Measurements from ENCODE around the gene CLSTN2. TPM values are rescaled to one million over a fixed set of nuclear protein-coding genes. Genes with fewer than 3 reads are reported as not detected.

CLSTN2 gene
- total RNA-seq, 1 donor from 2014 or later: 80.9 TPM

- Mint-ChIP-seq H3K4me3 (ENCODE audit: unreplicated experiment) (no peak overlapping the region), H3K27ac (ENCODE audit: unreplicated experiment) (no peak overlapping the region), H3K36me3 (ENCODE audit: low read depth, unreplicated experiment) (no peaks in the 10 kb centered on the region), H3K4me1 (ENCODE audit: low read depth, unreplicated experiment) (no peaks in the 10 kb centered on the region), H3K27me3 (ENCODE audit: low read depth, unreplicated experiment) (peaks cover 8% of the 10 kb centered on the region), H3K9me3 (ENCODE audit: unreplicated experiment) (no peaks in the 10 kb centered on the region)
- TF ChIP-seq CTCF (IDR thresholded peaks at IDR 0.05; ENCODE audit: insufficient read depth, low read depth, low read length): no peak
- TF ChIP-seq EZH2 (IDR thresholded peaks at IDR 0.05; ENCODE audit: insufficient read depth, low read length): no peak
- Histone ChIP-seq H3K9ac (ENCODE audit: low read length) (no peak overlapping the region), H3K27me3 (ENCODE audit: insufficient read depth, low read length) (no peaks in the 10 kb centered on the region), H3K36me3 (ENCODE audit: insufficient read depth, low read length) (no peaks in the 10 kb centered on the region), H3K4me2 (ENCODE audit: low read length) (no peak overlapping the region), H3K9me3 (ENCODE audit: insufficient read depth, low read depth, low read length) (no peaks in the 10 kb centered on the region), H4K20me1 (ENCODE audit: insufficient read depth, low read length) (no peaks in the 10 kb centered on the region), H3K27ac (ENCODE audit: low read depth, low read length) (no peak overlapping the region), H3K79me2 (ENCODE audit: insufficient read depth, low read length) (no peaks in the 10 kb centered on the region), H3K4me3 (ENCODE audit: insufficient read depth, low read depth, low read length) (no peak overlapping the region), H3K4me1 (ENCODE audit: insufficient read depth, low read length) (no peaks in the 10 kb centered on the region), H2AFZ (ENCODE audit: low read depth, low read length) (no peak overlapping the region)
- DNase-seq (ENCODE audit: low read depth) (no peak), FAIRE-seq (no peak)
These were observed 71.3 kb downstream of the CLSTN2 start for GRCh38 chr3:140006331-140006730.

GRCh38 chr3:140007081-140007480 lies 72.1 kb downstream of the CLSTN2 start:
- no peaks in the 10 kb centered on the region for H3K36me3 ChIP-seq (ENCODE audit: insufficient read depth, low read length)
- no peaks in the 10 kb centered on the region for H3K4me1 ChIP-seq (ENCODE audit: insufficient read depth, low read length)
- no peak overlapping the region for H2AFZ ChIP-seq (ENCODE audit: low read depth, low read length)
- DNase-seq (ENCODE audit: low read depth): no peak
- no peaks in the 10 kb centered on the region for H4K20me1 ChIP-seq (ENCODE audit: insufficient read depth, low read length)
- H3K9ac ChIP-seq (ENCODE audit: low read length): no peak overlapping the region
- H3K27me3 Mint-ChIP-seq (ENCODE audit: low read depth, unreplicated experiment): peaks cover 8% of the 10 kb centered on the region
- H3K27ac Mint-ChIP-seq (ENCODE audit: unreplicated experiment): no peak overlapping the region
- no peaks in the 10 kb centered on the region for H3K79me2 ChIP-seq (ENCODE audit: insufficient read depth, low read length)
- peaks cover 3% of the 10 kb centered on the region for H3K36me3 Mint-ChIP-seq (ENCODE audit: low read depth, unreplicated experiment)
- H3K4me1 Mint-ChIP-seq (ENCODE audit: low read depth, unreplicated experiment): no peaks in the 10 kb centered on the region
- FAIRE-seq: no peak
- peaks cover 2% of the 10 kb centered on the region for H3K9me3 Mint-ChIP-seq (ENCODE audit: unreplicated experiment)
- H3K9me3 ChIP-seq (ENCODE audit: insufficient read depth, low read depth, low read length): no peaks in the 10 kb centered on the region
- no peak overlapping the region for H3K27ac ChIP-seq (ENCODE audit: low read depth, low read length)
- no peak overlapping the region for H3K4me2 ChIP-seq (ENCODE audit: low read length)
- no peak overlapping the region for H3K4me3 ChIP-seq (ENCODE audit: insufficient read depth, low read depth, low read length)
- no peak overlapping the region for H3K4me3 Mint-ChIP-seq (ENCODE audit: unreplicated experiment)
- no peaks in the 10 kb centered on the region for H3K27me3 ChIP-seq (ENCODE audit: insufficient read depth, low read length)
- TF ChIP-seq EZH2 (IDR thresholded peaks at IDR 0.05; ENCODE audit: insufficient read depth, low read length) (no peak), CTCF (IDR thresholded peaks at IDR 0.05; ENCODE audit: insufficient read depth, low read depth, low read length) (no peak)

- no peak overlapping the region for H3K4me2 ChIP-seq (ENCODE audit: low read length)
- FAIRE-seq (no peak), DNase-seq (ENCODE audit: low read depth) (no peak)
- no peaks in the 10 kb centered on the region for H3K4me1 Mint-ChIP-seq (ENCODE audit: low read depth, unreplicated experiment)
- H3K27me3 Mint-ChIP-seq (ENCODE audit: low read depth, unreplicated experiment): peaks cover 12% of the 10 kb centered on the region
- TF ChIP-seq EZH2 (IDR thresholded peaks at IDR 0.05; ENCODE audit: insufficient read depth, low read length) (no peak), CTCF (IDR thresholded peaks at IDR 0.05; ENCODE audit: insufficient read depth, low read depth, low read length) (no peak)
- no peak overlapping the region for H3K9ac ChIP-seq (ENCODE audit: low read length)
- no peak overlapping the region for H3K27ac Mint-ChIP-seq (ENCODE audit: unreplicated experiment)
- no peaks in the 10 kb centered on the region for H3K27me3 ChIP-seq (ENCODE audit: insufficient read depth, low read length)
- H3K36me3 ChIP-seq (ENCODE audit: insufficient read depth, low read length): no peaks in the 10 kb centered on the region
- no peaks in the 10 kb centered on the region for H3K4me1 ChIP-seq (ENCODE audit: insufficient read depth, low read length)
- H4K20me1 ChIP-seq (ENCODE audit: insufficient read depth, low read length): no peaks in the 10 kb centered on the region
- no peak overlapping the region for H3K4me3 ChIP-seq (ENCODE audit: insufficient read depth, low read depth, low read length)
- no peaks in the 10 kb centered on the region for H3K79me2 ChIP-seq (ENCODE audit: insufficient read depth, low read length)
- H3K36me3 Mint-ChIP-seq (ENCODE audit: low read depth, unreplicated experiment): peaks cover 5% of the 10 kb centered on the region
- H3K4me3 Mint-ChIP-seq (ENCODE audit: unreplicated experiment): no peak overlapping the region
- H3K9me3 ChIP-seq (ENCODE audit: insufficient read depth, low read depth, low read length): no peaks in the 10 kb centered on the region
- H3K27ac ChIP-seq (ENCODE audit: low read depth, low read length): no peak overlapping the region
- H2AFZ ChIP-seq (ENCODE audit: low read depth, low read length): no peak overlapping the region
- H3K9me3 Mint-ChIP-seq (ENCODE audit: unreplicated experiment): peaks cover 2% of the 10 kb centered on the region
These were observed 73.2 kb downstream of the CLSTN2 start for GRCh38 chr3:140007911-140008869.
